ENCODE results near the gene ZG16B. TPM values are rescaled to one million over a fixed set of nuclear protein-coding genes. Genes with fewer than 3 reads are reported as not detected.

Gene ZG16B
- total and polyA plus RNA-seq, 5 experiments from 2014 or later: not detected

DNA sequence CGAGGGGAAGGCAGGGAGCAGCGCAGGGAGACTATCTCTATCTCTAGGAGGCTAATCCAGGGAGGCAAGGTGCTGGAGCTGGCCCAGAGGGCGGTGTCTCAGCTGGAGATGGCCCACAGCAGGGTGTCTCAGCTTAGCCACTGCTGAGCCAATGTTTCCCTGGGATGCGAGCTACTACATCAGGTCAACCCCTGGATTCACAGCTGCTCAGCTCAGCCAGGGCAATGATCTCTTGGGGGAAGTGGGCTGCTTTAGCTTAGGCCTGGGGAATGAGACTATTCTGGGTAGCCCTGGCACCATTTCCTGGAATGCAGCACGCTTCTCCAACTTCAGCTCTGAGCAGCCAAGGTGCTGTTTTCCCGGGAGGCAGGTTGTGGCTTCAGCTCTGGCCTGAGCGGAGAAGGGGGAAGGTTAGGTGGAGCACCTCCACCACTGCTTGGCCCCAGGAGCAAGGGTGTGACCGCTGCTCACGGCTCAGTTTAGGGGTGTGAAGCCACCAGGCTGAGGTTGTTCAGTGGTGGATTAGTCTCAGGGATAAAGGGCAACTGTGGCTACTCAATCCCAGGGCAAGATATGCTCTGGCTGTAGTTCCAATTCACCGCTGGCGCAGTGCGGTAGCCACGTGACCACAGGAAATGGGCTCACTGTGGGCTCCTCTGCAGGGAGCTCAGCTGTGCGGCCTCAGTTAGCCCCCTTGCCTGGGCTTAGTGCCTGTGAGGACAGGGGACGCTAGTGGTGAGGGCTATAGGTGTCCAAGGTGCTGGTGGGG is 18.2 kb upstream of the ZG16B start:
- DNase-seq (no peak), ATAC-seq (no peak)
- H3K27ac Mint-ChIP-seq: no peak overlapping the region
- peaks cover 0 to 22% (median 19%) of the 10 kb centered on the region in 5 donors for H3K27me3 Mint-ChIP-seq
- peaks cover 0 to 2% (median 0%) of the 10 kb centered on the region in 3 donors for H3K36me3 Mint-ChIP-seq
- POLR2A ChIA-PET: no interaction called here
- no peak overlapping the region for H3K4me3 Mint-ChIP-seq
- H3K9me3 Mint-ChIP-seq: peaks cover 0 to 11% (median 2%) of the 10 kb centered on the region in 9 donors
- no peaks in the 10 kb centered on the region for H3K4me1 Mint-ChIP-seq

DNA sequence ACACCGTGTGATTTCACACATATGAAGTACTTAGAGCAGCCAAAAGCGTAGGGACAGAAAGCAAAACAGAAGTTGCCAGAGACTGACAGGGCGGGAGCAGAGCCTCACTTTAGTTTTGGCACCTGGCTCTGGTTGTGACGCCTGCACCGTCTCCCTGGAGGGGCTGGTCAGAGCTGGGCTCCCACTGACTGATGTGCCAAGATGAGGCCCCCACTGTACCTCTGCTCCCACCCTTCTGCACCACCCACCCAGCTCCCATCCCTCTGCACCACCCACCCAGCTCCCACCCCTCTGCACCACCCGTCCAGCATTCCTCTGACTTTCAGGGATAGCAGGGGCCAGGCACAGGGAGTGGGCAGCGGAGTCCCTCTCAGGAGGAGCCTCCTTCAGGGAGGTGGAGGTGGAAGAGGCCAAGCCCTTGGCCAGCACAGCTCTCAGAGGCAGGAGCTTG is 16.3 kb upstream of the ZG16B start:
- ATAC-seq (no peak), DNase-seq (no peak)
- POLR2A ChIA-PET: no interaction called here
- Mint-ChIP-seq H3K9me3 (peaks cover 0 to 7% (median 0%) of the 10 kb centered on the region in 9 donors), H3K4me1 (peaks cover 0 to 2% (median 0%) of the 10 kb centered on the region in 4 donors), H3K4me3 (no peak overlapping the region), H3K36me3 (peaks cover 0 to 2% (median 0%) of the 10 kb centered on the region in 3 donors), H3K27me3 (peaks cover 0 to 12% (median 7%) of the 10 kb centered on the region in 5 donors), H3K27ac (no peak overlapping the region)

DNA sequence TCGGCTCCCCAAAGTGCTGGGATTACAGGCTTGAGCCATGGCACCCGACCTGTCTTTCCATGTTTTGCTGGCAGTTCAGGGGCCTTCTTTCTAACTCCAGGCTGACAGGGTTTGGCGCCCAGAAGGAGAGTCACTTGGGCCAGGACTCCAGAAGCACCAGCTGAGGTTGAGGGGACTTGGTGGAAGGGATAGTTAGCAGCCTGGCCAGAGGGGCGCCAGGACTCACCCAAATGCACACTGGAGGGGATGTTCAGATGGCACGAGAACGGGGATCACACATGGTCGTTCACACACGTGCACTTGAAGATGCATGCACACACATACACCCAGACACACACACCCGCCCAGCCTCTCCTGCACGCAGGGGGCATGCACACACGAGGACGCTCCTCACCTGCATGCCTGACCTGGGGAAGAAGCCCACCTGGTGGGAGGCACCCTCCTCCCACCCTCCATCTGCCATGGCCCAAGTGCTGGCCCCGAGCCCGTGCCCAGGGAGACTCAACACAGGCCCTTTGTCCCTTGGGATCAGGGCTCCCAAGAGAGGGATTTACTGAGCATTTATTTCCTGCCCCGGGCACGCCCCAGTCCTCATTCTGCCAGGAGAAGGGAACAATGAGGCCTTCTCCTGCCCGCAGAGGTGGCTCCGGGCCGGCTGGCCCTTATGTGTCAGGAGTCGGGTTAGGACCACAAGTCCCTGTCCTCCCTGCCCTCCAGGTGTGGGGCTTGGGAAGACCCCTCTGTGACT is 15.4 kb upstream of the ZG16B start:
- Mint-ChIP-seq H3K4me3 (no peak overlapping the region), H3K36me3 (no peaks in the 10 kb centered on the region), H3K4me1 (peaks cover 0 to 4% (median 0%) of the 10 kb centered on the region in 4 donors), H3K9me3 (peaks cover 0 to 2% (median 0%) of the 10 kb centered on the region in 9 donors), H3K27me3 (peaks cover 0 to 12% (median 0%) of the 10 kb centered on the region in 5 donors), H3K27ac (no peak overlapping the region)
- ATAC-seq (no peak), DNase-seq (no peak)
- POLR2A ChIA-PET: no interaction called here

DNA sequence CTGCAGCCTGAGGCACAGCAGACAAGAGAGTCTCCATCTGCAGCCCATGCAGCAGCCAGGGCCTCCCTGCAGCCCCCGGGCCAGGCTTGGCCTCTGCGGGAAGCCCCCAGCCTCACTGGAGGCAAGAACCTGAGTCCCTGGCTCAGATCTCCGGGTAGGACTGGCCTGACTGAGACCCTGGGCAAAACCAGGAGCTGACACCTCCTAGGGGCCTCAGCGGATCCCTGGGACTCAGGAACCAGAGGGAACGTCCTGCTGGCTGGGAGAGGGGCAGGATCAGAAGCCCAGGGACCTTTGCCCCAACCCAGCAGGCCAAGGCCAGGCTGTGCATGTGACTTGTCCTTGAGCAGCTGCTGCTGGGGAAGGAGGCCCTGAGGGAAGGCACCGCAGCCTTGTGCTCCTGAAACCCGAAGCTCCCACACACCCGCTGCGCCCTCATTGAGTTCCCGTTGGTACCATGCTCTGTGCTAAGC is 14.8 kb upstream of the ZG16B start:
- Mint-ChIP-seq H3K36me3 (no peaks in the 10 kb centered on the region), H3K4me3 (no peak overlapping the region), H3K9me3 (peaks cover 0 to under 1% (median 0%) of the 10 kb centered on the region in 9 donors), H3K27me3 (peaks cover 0 to 8% (median 0%) of the 10 kb centered on the region in 5 donors), H3K27ac (no peak overlapping the region), H3K4me1 (peaks cover 0 to 4% (median 0%) of the 10 kb centered on the region in 4 donors)
- DNase-seq: no peak
- ATAC-seq: no peak
- POLR2A ChIA-PET: interaction anchor here (1.3 kb wide), 1 partner anchor 62 kb away, joined by 3 read pairs; no protein-coding TSS in a partner anchor

DNA sequence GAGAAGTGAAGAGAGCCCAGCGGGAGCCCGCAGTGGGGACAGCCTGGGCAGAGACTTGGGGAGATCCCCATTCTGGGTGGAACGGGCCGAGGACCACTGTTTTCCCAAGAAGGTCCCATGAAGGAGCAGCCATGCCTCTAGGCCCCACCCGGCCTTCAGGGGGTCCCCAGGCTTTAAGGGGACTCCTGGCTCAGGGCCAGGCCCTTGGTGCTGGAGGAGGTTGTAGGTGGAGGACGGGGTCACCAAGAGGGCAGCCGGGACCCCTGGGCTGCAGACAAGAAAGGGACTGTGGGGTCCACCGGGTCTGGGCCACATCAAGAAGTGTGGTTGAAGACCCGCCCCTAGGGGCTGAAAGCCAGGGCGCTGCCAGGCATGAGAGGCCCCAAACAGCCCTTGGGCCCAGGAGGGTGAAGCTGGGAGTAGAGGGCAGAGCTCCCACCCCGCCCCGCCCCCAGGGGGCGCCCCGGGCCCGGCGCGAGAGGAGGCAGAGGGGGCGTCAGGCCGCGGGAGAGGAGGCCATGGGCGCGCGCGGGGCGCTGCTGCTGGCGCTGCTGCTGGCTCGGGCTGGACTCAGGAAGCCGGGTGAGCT is 13.3 kb upstream of the ZG16B start, which contains the start of gene PRSS21:
Gene PRSS21, plus strand, starts transcription at position 487 of the 589 bp plus-strand sequence. Its CDS starts 32 bp downstream, at position 519.
- POLR2A ChIA-PET: interaction anchor here (1.3 kb wide), 1 partner anchor 63 kb away, joined by 3 read pairs; no protein-coding TSS in a partner anchor
- no peaks in the 10 kb centered on the region for H3K9me3 Mint-ChIP-seq
- ATAC-seq (peak; percentile 76 to 84), DNase-seq (peak in 4 of 10 donors; percentile 24 to 52 (median 34))
- peaks cover 0 to 4% (median 0%) of the 10 kb centered on the region in 4 donors for H3K4me1 Mint-ChIP-seq
- peaks cover 0 to 2% (median 0%) of the 10 kb centered on the region in 5 donors for H3K27me3 Mint-ChIP-seq
- H3K27ac Mint-ChIP-seq: peak within 1 kb of the TSS in 3 of 10 donors; percentile 52 to 81 (median 69)
- peak within 1 kb of the TSS in 5 of 10 donors; percentile 18 to 69 (median 38) for H3K4me3 Mint-ChIP-seq
- H3K36me3 Mint-ChIP-seq: no peaks in the 10 kb centered on the region

DNA sequence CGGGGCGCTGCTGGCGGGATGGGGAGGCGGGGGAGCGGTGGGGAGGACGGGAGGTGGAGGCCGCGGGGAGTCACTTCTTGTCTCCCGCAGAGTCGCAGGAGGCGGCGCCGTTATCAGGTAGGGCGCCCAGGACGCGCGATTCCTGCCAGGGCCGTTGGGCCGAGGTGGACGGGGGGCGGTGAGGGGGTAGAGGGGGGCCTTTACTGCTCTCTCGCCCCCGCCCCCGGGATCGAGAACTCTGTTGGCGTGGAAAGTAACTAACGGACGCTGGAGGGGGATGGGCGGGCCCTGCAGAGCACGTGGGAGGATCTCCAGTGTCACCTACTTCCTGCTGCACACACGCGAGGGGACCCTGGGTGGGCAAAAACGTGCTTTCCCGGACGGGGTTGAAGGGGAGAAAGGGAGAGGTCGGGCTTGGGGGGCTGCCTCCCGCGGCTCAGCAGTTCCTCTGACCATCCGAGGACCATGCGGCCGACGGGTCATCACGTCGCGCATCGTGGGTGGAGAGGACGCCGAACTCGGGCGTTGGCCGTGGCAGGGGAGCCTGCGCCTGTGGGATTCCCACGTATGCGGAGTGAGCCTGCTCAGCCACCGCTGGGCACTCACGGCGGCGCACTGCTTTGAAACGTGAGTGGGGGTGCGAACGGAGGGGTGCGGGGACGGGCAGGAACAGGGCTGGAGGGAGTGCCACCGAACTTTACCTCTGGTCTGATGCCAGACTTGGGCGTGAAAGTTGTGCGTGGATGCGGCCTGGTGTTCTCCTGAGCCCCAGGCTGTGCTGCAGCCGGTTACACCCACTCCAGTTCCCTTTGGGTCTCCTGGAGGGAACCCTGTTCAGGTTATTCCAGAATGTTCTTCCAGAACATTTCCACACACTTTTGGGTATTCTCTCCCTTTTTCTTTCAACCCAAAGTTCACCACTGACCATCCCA is 12.5 kb upstream of the ZG16B start:
- peak; percentile 14 to 55 for ATAC-seq

DNA sequence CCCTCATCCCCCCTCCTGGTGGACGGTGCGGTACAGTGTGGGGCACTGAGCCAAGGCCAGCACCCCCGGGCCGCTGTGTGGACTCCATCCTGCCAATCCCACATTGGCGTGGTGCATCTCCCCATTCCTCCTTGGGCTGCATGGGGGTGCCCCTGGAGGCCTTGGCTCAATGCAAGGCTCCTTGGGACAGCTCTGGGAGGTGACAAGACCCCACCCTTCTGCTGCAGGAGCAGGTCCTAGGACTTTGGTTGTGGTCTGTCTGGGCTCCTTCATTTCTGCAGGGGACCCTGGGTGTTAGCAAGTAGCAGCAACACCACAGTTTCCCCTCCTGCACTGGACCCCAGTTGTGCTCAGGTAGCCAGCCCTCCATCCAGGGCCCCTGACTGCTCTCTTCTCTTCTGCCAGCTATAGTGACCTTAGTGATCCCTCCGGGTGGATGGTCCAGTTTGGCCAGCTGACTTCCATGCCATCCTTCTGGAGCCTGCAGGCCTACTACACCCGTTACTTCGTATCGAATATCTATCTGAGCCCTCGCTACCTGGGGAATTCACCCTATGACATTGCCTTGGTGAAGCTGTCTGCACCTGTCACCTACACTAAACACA is 11.7 kb upstream of the ZG16B start:
- H3K27me3 Mint-ChIP-seq: no peaks in the 10 kb centered on the region
- ATAC-seq (no peak), DNase-seq (peak in 1 of 10 donors; percentile 50)
- H3K27ac Mint-ChIP-seq: peak overlapping the region in 1 of 10 donors; percentile 65
- peak overlapping the region in 3 of 10 donors; percentile 34 to 39 (median 38) for H3K4me3 Mint-ChIP-seq
- POLR2A ChIA-PET: no interaction called here
- no peaks in the 10 kb centered on the region for H3K9me3 Mint-ChIP-seq
- H3K4me1 Mint-ChIP-seq: peaks cover 0 to 4% (median 0%) of the 10 kb centered on the region in 4 donors
- H3K36me3 Mint-ChIP-seq: no peaks in the 10 kb centered on the region

More for the DNA sequence above, 12.5 kb upstream of the ZG16B start:
- peak overlapping the region in 3 of 10 donors; percentile 36 to 69 (median 38) for H3K4me3 Mint-ChIP-seq
- DNase-seq: peak in 1 of 10 donors; percentile 64
- H3K27me3 Mint-ChIP-seq: no peaks in the 10 kb centered on the region
- H3K27ac Mint-ChIP-seq: peak overlapping the region in 3 of 10 donors; percentile 52 to 81 (median 69)
- no peaks in the 10 kb centered on the region for H3K36me3 Mint-ChIP-seq
- H3K4me1 Mint-ChIP-seq: peaks cover 0 to 4% (median 0%) of the 10 kb centered on the region in 4 donors
- no peaks in the 10 kb centered on the region for H3K9me3 Mint-ChIP-seq
- POLR2A ChIA-PET: no interaction called here

DNA sequence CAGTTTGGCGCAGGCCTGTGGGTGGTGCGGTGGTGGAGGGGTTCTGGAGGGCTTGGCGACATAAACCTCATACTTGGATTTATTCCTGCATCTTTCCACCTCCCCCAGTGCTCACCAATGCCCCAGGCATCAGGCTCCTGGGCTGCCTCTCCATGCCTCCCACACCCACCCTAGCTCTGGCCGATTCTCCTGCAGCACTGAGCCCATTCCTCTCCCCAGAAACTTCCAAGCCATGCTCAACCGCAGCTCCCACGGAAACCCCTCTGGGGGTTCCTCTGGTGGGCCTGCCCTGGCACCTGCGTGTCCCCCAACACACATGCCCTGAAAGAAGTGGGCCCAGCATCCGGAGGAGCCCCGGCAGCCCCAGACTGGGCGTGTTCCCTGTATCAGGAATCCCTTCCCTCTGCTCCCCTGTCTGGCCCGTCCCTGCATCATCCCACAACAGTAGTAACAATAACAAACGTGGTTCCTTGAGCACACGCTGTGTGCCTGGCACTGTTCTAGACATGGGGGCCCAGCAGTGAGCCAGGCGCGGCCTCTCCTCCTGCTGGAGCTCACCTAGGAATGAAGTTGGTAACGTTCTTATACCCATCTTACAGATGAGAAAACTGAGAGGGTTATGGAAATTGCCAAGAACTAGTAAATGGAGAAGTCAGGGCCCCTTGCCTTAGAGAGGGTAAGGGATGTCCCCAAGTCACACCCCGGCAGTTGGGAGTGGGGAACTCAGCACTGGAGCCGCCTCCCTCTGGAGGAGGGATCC is 10.7 kb upstream of the ZG16B start:
- POLR2A ChIA-PET: no interaction called here
- Mint-ChIP-seq H3K9me3 (no peaks in the 10 kb centered on the region), H3K27ac (peak overlapping the region in 1 of 10 donors; percentile 41), H3K4me1 (peaks cover 0 to 4% (median 0%) of the 10 kb centered on the region in 4 donors), H3K27me3 (no peaks in the 10 kb centered on the region), H3K36me3 (no peaks in the 10 kb centered on the region), H3K4me3 (no peak overlapping the region)
- ATAC-seq (no peak), DNase-seq (peak in 1 of 10 donors; percentile 43)

DNA sequence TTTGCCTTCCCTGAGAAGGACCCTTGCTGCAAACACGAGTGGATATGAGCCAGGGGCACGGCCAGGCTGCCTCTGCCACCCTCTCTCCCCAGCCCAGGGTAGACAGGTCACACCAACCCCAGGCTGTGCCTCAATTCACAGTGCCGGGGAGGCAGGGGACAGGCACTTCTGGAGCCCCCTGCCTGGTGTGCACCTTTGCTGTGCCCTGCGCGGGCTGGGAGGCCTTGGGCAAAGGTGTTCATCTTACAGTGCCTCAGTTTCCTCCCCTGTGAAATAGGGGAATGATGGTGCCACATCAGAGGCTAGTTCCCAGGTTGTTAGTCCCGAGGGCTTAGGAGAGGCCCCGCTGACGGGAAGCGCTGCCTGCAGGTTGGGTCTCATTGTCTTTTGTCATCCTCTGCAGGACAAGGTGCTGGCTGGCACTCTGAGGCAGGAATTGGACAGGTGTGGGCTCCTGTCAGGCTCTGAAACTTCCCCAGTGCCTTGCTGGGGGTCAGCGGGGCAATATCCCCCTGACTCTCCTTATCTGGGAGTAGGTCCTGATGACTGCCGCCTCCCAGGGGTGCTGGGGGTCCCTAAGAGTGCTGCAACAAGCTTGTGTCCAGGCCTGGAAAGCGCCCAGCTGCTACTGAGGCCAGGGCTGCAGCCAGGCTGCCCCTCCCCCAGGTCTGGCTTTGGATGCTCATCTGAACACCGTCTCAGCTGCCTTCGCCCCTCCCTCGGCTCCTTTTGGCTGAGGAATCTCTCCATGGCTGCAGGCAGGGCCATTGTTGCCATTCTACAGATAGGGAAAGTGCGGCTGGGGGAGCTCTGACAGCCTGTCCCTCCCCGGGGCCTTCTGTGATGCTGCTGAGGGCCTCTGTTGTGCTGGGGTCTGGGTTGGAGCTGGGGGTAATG is 9.9 kb upstream of the ZG16B start:
- no peak for ATAC-seq
- peaks cover 0 to 2% (median 0%) of the 10 kb centered on the region in 5 donors for H3K27me3 Mint-ChIP-seq
- no peaks in the 10 kb centered on the region for H3K9me3 Mint-ChIP-seq
- H3K27ac Mint-ChIP-seq: no peak overlapping the region
- POLR2A ChIA-PET: no interaction called here
- DNase-seq: peak in 1 of 10 donors; percentile 58
- no peak overlapping the region for H3K4me3 Mint-ChIP-seq
- H3K4me1 Mint-ChIP-seq: peaks cover 0 to 4% (median 0%) of the 10 kb centered on the region in 4 donors
- no peaks in the 10 kb centered on the region for H3K36me3 Mint-ChIP-seq
